ES-I3 (cell line): ENCODE measurements around the gene BDKRB2.

Source experiments
- H3K36me3 ChIP-seq: 2 replicates; pipeline ENCODE4 v1.6.1; 2013; ENCODE audit warnings: mild to moderate bottlenecking, low read length, control low read depth, moderate library complexity; ENCODE audit not compliant: insufficient read depth
- H3K4me1 ChIP-seq: 2 replicates; pipeline ENCODE4 v1.6.1; 2013; ENCODE audit warnings: mild to moderate bottlenecking, control low read depth, low read length; ENCODE audit not compliant: insufficient read depth
- H3K9ac ChIP-seq: 2 replicates; pipeline ENCODE4 v1.6.1; 2013; ENCODE audit warnings: low read depth, mild to moderate bottlenecking, low read length, moderate library complexity
- H3K9me3 ChIP-seq: 2 replicates; pipeline ENCODE4 v1.6.1; 2013; ENCODE audit warnings: mild to moderate bottlenecking, low read length, moderate library complexity; ENCODE audit not compliant: control insufficient read depth, insufficient read depth

Gene BDKRB2

DNA sequence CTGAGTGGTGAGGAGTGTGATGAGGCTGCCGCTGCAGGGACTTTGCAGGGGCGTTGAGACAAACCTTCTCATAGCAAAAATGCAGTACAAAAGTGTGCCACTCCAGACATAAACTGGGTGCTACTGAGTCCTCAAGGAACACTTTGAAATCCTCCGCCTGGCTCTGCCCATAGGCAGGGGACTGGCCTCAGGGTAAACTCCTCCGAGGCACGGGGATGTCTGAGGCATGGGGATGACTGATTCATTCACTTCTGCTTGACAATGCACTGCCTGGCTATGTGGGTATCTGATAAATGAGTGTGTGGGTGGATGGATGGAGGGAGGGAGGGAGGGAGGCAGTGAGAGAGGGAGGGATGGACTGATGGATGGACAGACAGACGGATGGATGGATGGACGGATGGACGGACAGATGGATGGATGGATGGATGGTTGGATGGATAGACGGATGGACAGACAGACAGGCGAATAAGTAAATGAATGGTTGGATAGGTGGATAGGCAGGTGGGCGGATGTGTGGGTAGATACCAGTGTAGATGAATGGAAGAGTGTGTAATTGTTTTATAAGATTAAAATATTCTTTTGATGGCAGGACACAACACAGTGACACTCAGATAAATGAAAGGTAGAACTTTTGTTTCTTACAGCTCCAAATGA lies 2.1 kb upstream of the BDKRB2 start:
- no peak overlapping the region for H3K9ac ChIP-seq
- no peaks in the 10 kb centered on the region for H3K36me3 ChIP-seq
- no peaks in the 10 kb centered on the region for H3K9me3 ChIP-seq
- peaks cover 6% of the 10 kb centered on the region; the same call in 1 of the 2 replicates for H3K4me1 ChIP-seq

GRCh38 chr14:96203116-96203515 lies 1.5 kb upstream of the BDKRB2 start:
- Histone ChIP-seq H3K9me3 (no peaks in the 10 kb centered on the region), H3K9ac (no peak overlapping the region), H3K4me1 (peaks cover 6% of the 10 kb centered on the region; the same call in 1 of the 2 replicates), H3K36me3 (no peaks in the 10 kb centered on the region)

DNA sequence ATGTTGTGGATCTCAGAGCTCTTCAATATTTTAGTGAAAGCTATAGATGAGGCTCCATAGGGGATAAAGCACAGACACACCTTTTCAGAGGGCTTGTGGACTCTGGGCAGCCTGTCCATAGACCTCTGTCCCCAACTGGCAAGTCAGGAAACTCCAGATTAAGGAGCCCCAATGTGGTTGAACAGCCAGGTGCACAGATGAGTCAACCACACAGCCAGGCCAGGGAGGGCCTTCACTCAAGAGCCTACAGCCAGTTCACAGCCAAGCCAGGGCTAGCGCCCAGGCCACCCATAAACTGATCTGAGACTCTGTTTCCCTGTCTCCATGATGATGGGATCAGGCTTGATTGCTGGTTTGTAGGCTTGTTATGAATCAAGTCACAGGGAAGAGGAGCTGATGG lies 1.0 kb upstream of the BDKRB2 start:
- Histone ChIP-seq H3K9ac (no peak overlapping the region), H3K9me3 (no peaks in the 10 kb centered on the region), H3K36me3 (no peaks in the 10 kb centered on the region), H3K4me1 (peaks cover 6% of the 10 kb centered on the region; the same call in 1 of the 2 replicates)

DNA sequence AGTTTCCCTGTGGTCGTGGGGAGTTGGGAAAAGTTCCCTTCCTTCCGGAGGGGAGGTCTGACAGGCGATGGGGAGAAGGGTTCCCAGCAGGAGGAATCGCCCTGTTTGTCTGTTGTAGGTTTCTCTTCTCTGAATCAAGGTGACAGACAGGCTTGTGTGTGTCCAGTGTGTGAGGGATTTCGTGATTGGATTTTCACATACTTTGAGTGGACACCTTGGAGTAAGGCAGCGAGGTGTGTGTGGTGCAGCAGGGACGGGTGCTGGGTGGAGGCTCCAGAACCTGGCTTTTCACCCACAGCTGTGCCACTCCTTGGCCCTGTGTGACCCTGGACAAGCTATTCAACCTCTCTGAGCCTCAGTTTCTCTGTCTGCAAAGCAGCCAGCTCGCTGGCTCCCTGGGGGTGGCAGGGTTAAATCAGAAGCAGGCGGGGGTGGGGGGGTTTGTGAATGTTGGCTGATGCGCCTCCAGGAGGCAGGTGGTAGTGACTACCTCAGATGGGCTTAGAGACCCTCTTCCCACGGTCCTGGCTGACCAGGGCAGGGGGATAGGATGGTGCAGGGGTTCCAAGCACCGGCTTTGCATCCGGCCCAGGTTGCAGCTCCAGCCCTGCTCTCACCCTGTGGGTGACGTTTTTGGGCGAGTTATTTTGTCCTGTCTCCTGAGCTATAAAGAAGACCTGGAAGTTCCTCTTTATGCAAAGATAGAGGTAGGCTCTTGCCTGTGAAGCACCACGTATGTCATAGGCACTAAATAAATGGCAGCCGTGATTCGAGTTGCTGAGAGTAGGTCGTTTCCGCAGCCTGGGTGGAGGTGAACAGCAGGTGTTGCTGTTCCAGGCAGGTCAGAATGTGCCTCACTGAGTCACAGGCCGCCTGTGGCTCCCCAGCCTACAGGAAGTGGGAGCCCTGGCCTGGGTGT lies 679 bp downstream of the BDKRB2 start:
- no peaks in the 10 kb centered on the region for H3K36me3 ChIP-seq
- no peaks in the 10 kb centered on the region for H3K9me3 ChIP-seq
- peak overlapping the region; percentile 63; the same call in 1 of the 2 replicates for H3K9ac ChIP-seq
- H3K4me1 ChIP-seq: peaks cover 6% of the 10 kb centered on the region; the same call in 1 of the 2 replicates

DNA sequence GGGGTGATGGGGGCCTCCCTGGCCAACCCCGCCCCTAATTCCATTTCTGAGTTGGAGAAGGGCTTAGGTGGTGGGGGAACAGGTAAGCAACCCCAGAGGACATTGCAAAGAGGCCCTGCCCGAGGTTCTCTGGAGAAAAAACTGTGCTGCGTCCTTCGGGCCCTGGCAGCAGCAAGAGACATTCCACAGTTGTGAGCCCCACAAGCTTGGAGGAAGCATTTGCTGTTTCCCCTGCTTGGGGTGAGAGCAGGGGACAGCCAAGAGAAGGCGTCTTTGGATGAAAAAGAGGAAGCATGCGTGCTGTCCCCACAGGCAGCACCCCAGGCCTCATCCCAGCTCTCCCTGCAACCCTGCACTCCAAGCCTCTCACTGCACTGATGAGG lies 1.3 kb downstream of the BDKRB2 start:
- Histone ChIP-seq H3K9me3 (no peaks in the 10 kb centered on the region), H3K9ac (no peak overlapping the region), H3K4me1 (peaks cover 6% of the 10 kb centered on the region; the same call in 1 of the 2 replicates), H3K36me3 (no peaks in the 10 kb centered on the region)

- H3K9ac ChIP-seq: no peak overlapping the region
- no peaks in the 10 kb centered on the region for H3K36me3 ChIP-seq
- no peaks in the 10 kb centered on the region for H3K9me3 ChIP-seq
- peaks cover 6% of the 10 kb centered on the region; the same call in 1 of the 2 replicates for H3K4me1 ChIP-seq
Observed at GRCh38 chr14:96206461-96206860, 1.8 kb downstream of the BDKRB2 start.

- peaks cover 4% of the 10 kb centered on the region; the same call in 1 of the 2 replicates for H3K9me3 ChIP-seq
- no peaks in the 10 kb centered on the region for H3K36me3 ChIP-seq
- peaks cover 6% of the 10 kb centered on the region; the same call in 1 of the 2 replicates for H3K4me1 ChIP-seq
- no peak overlapping the region for H3K9ac ChIP-seq
Observed at GRCh38 chr14:96207686-96208085, 3.0 kb downstream of the BDKRB2 start.

GRCh38 chr14:96208739-96209138 lies 4.1 kb downstream of the BDKRB2 start:
- no peak overlapping the region for H3K9ac ChIP-seq
- peaks cover 6% of the 10 kb centered on the region; the same call in 1 of the 2 replicates for H3K4me1 ChIP-seq
- no peaks in the 10 kb centered on the region for H3K36me3 ChIP-seq
- H3K9me3 ChIP-seq: peaks cover 4% of the 10 kb centered on the region; the same call in 1 of the 2 replicates

DNA sequence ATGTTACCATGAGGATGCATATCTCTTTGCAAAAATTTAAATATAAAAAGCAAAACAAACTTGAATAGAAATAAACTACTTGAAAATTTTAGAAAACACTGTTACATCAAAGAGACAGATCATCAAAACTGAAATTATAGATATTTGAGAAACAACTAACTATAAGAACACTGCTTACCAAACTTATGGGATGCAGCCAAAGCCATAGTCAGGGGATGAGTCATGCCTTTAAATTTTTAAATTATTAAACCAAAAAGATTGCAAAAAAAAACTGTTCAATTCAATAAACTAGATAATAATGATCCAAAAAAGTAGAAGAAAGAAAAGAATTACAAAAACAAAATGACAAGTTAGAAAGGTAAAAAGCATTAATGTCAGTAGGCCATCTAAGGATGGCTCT lies 7.5 kb downstream of the BDKRB2 start:
- Histone ChIP-seq H3K36me3 (no peaks in the 10 kb centered on the region), H3K9me3 (peaks cover 4% of the 10 kb centered on the region; the same call in 1 of the 2 replicates), H3K4me1 (no peaks in the 10 kb centered on the region), H3K9ac (no peak overlapping the region)

- Histone ChIP-seq H3K9me3 (peaks cover 4% of the 10 kb centered on the region; the same call in 1 of the 2 replicates), H3K4me1 (no peaks in the 10 kb centered on the region), H3K36me3 (no peaks in the 10 kb centered on the region), H3K9ac (no peak overlapping the region)
Observed at GRCh38 chr14:96212896-96213295, 8.3 kb downstream of the BDKRB2 start.

- H3K36me3 ChIP-seq: no peaks in the 10 kb centered on the region
- no peaks in the 10 kb centered on the region for H3K4me1 ChIP-seq
- peaks cover 4% of the 10 kb centered on the region; the same call in 1 of the 2 replicates for H3K9me3 ChIP-seq
- no peak overlapping the region for H3K9ac ChIP-seq
Observed at GRCh38 chr14:96213871-96214465, 9.3 kb downstream of the BDKRB2 start.

DNA sequence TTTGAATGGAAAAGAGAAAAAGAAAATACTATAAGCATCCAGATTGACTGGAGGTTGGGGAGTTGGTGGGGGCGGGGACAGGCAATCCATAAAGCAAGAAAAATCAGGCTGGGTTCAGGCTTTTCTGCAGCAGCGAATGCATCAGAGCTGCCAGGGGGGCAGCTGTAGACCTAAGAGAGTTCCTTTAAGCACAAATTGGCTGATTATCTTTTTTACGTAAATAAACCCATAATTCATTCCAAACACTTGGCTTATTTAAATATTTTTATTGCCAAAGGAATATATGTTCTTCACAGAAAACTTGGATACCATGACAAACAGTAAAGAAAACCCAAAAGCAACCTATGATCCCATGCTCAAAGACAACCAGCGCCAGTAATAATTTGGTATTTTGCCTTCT lies 10.2 kb downstream of the BDKRB2 start:
- H3K9me3 ChIP-seq: peaks cover 4% of the 10 kb centered on the region; the same call in 1 of the 2 replicates
- no peak overlapping the region for H3K9ac ChIP-seq
- no peaks in the 10 kb centered on the region for H3K36me3 ChIP-seq
- no peaks in the 10 kb centered on the region for H3K4me1 ChIP-seq

DNA sequence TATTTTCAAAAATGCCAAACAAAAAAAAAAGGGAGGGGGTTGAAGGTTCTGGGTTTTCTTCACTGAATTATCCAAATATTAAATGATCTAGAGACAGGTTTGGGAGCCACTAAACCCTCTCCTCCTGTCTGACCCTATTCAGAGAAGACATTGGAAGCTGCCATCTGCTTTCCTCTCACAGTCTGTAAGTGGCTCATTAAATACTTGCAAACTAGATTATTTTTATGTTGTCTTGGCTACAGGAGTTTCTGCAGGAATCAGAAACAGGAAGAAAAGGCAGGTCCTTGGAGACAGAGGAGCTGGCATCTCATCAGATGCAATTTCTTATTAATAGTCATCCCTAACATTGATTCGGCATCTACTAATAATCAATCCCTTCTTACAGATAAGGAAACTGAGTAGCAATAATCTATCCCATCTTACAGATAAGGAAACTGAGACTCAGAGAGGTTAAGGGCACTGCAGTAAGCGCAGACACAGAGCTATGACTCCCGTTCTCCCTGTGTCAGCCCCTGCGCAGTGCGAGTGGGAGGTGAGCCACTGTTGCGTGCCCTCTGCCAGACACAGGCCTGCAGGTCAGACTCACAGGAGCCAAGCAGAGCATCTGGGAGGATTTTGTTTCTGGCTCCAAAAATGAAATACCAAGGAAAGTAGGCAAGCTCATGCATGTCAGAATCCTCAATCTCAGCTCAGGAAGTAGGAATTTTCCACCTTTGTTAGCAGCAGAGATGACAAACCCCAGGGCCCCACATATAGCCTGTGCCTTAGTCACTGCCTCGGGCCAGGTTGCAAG lies 11.0 kb downstream of the BDKRB2 start:
- Histone ChIP-seq H3K9me3 (peaks cover 4% of the 10 kb centered on the region; the same call in 1 of the 2 replicates), H3K36me3 (no peaks in the 10 kb centered on the region), H3K4me1 (no peaks in the 10 kb centered on the region), H3K9ac (no peak overlapping the region)

DNA sequence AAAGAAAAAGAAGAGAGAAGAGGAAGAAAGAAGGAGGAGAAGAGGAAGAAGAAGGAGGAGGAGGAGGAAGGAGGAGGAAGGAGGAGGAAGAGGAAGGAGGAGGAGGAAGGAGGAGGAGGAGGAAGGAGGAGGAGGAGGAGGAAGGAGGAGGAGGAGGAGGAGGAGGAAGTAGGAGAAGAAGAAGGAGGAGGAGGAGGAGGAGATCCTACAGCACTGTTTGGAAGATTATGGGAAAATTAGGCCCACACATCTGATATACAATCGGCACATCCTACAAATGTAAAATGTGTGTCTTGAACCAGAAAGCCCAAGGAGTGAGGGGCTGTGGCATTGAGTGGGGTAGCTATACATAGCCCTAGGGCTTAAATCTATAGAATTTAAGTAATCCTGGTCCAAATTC lies 12.0 kb downstream of the BDKRB2 start:
- Histone ChIP-seq H3K4me1 (no peaks in the 10 kb centered on the region), H3K9ac (no peak overlapping the region), H3K9me3 (peaks cover 3% of the 10 kb centered on the region; the same call in 1 of the 2 replicates), H3K36me3 (no peaks in the 10 kb centered on the region)
